ENCODE results near the gene IRX4.

The IRX4 gene

DNA sequence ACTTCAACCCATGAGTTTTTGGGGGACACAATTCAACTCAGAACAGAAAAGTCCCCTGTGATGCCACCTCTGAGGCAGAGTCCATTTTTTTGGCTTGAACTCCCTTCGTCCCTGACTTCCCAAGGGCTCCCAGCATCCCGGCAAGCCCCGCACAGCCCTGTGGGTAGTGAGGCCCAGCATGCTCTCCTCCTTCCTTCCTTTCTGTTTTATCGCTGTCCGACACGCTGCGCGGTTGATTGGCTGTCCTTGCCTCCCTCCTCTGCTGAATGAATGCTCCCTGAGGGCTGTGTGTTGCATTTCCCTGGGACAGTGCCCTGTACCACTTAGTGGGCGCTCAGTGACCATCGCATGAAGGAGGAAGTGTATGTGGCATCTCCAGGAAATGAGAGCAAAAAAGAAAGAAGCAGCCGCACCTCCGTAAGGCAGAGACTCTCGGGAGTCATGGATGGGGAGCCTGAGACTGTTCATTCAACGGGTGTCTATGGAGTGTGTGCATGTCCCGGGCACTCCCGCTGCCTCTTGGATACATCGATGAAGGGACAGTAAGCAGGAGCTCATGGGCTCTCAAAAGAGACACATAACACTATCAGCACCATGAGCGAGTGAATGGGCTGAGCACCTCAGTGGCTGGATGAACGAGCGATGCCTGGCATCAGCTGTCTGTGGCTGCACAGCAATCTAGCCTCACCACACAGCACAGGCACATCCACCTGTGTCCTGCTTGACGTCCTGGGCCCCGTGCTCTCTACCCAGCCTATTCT lies 10.1 kb upstream of the IRX4 start:
- no peak for DNase-seq (ENCODE audit: low read depth, low spot score)

- no peak for DNase-seq (ENCODE audit: low read depth, low spot score)
Measured at GRCh38 chr5:1892211-1892610, 9.5 kb upstream of the IRX4 start.

GRCh38 chr5:1891391-1891790 lies 8.7 kb upstream of the IRX4 start:
- no peak for DNase-seq (ENCODE audit: low read depth, low spot score)

GRCh38 chr5:1890296-1890695 lies 7.6 kb upstream of the IRX4 start:
- no peak for DNase-seq (ENCODE audit: low read depth, low spot score)

- no peak for DNase-seq (ENCODE audit: low read depth, low spot score)
Measured at GRCh38 chr5:1889321-1890065, 6.8 kb upstream of the IRX4 start.

GRCh38 chr5:1888541-1889251 lies 6.0 kb upstream of the IRX4 start:
- DNase-seq (ENCODE audit: low read depth, low spot score) = no peak

DNA sequence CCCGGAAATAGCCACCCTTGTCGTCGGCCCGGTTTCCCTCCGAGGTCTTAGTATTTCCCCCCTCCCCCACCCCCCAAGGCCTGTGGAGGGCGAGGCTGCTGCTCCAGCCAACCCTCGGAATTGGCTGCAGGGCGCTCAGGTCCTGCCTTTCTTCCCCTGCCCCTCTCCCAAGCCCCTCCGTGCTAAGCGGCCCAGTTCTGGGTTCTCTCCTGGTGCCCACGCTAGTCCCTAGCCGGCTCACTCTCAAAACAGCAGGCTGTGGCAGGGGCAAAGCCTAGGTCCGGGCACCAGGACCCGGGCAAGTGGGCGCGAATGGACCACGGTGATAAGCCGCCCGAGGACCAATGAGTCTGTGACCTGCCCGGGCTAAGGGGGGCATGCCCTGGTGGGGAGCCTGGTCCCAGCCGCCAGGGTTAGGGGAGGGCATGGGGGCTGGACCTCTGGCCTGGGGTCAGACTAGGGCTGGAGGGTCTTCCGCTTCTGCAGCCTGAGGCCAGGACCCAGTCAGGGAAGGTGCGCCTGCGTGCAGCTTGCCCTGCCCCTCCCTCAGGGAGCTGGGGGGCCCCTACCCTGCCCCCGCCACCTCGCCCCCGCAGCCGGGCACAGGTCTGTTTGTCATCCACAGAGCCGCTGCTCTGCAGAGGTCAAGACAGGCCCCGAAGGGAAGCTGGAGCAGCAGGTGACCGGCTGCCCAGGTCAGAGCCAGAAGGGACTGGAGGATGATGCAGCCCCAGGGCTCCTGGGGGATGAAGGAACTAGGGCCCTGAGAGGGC lies 5.0 kb upstream of the IRX4 start:
- DNase-seq (ENCODE audit: low read depth, low spot score) = no peak

DNA sequence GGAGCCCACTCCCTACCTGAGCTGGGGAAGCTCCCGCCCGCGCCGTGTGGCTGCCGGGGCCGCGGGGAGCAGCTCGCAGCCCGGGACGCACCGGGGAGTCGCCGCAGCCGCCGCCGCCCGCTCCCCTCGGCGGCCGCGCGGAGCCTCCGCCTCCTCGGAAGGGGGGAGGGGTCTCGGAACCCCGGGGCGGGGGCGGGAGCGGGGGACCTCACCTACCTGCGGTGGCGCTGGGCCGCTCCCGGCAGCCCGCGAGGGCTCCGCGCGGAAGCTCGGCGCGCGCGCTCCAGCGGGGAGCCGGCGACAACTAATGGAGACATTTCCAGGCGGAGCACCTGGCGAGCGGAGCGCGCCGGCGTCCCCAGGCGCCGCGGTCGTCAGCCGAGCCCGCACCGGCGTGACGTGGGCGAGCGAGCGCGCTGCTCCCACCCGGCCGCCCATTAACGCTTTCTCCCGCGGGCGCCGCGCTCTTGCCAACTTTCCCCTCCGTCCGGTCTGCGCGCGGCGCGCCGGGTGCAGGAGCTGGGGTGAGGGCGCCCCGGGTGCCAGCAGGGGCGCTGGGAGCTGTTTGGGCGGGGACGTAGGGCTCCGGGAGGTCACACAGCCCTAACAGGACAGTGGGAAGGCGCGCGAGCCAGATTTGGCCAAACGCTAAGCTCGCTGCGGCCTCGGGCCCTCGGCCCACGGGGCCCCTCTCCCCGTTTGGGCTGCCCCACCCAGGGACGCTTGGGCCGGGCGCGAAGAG lies 4.3 kb upstream of the IRX4 start:
- no peak for DNase-seq (ENCODE audit: low read depth, low spot score)

- DNase-seq (ENCODE audit: low read depth, low spot score) = no peak
Measured at GRCh38 chr5:1885868-1886845, 3.4 kb upstream of the IRX4 start.

DNA sequence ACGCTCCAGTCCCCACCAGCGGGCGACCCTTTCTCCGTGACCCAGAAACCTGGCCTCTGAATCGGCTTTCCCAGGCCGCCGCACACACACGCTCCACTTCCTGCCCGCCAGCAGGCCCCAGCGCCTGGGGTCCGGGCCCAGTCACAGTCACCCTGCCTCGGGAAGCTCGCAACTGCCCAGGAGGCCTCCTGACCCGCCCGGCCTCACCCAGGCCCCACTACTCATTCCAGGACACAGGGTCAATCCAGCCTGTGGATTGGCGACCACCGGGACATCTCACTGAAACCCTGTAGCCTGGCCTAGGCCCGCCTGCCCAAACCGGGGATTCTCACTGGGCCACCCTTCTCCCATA lies 2.7 kb upstream of the IRX4 start:
- no peak for DNase-seq (ENCODE audit: low read depth, low spot score)

GRCh38 chr5:1884678-1885403 lies 2.1 kb upstream of the IRX4 start:
- no peak for DNase-seq (ENCODE audit: low read depth, low spot score)

DNA sequence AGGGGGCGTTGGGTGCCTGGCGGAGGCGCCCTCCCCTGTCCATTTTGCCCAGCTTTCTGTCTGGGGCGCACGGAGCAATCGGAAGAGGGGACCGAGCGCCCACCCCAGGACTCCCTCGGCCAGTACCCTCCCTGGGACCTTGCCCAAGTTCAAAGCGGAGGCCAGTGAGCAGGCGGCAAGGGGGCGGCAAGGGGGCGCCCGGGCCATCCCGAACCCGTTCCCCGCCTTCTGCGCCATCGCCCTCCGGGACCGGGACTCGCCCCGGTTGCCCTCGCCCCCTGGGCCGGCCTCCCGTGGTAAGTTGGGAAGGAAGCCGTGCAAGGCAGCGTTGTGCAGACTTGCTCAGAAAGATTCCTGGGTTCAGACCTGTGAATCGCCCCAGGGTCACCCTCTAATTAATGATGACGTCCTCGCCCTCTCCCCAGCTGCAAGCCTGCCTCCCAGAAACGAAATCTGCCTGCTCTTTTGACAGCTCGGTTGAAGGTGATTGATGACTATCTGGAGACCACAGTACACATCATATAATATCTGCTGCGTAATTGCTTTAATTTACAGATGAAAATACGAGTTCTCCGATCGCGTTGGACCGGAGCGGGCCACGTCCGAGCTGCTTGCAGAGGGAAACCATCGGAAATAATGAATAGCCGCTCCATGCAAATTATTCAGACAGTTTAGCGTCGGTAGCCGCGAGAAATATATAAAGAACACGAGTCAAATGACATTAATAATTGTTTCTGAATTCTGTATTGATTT lies 1.4 kb upstream of the IRX4 start:
- DNase-seq (ENCODE audit: low read depth, low spot score) = no peak

GRCh38 chr5:1883120-1883924 lies 597 bp upstream of the IRX4 start:
- no peak for DNase-seq (ENCODE audit: low read depth, low spot score)

DNA sequence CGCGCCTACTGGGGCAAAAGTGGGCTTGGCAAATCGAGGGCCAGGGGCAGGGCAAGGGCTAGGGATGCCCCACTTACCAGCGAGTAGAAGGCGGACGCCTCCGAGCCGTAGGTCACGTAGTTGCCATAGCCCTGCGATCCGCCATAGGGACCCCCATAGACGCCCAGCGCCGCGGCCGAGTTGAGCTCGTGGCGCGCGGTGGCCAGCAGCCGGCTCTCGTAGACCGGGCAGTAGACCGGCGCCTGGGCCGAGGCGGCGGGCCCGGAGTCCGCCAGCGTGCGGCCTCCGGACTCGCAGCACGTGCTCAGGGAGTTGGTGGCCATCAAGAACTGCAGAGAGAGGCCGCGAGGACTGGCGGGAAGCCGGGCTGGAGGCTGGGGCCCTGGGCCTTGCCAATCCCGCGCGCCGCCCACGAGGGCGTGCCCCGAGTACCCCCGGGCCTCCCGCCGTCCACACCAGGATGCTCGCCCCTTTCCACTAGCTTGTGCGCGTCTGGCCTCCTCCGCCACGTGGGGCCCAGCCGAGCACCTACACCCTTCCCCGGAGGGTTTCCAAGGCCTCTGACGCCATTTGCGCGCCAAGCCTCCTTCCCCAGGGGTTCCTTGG lies 891 bp downstream of the IRX4 start:
- DNase-seq (ENCODE audit: low read depth, low spot score) = no peak

DNA sequence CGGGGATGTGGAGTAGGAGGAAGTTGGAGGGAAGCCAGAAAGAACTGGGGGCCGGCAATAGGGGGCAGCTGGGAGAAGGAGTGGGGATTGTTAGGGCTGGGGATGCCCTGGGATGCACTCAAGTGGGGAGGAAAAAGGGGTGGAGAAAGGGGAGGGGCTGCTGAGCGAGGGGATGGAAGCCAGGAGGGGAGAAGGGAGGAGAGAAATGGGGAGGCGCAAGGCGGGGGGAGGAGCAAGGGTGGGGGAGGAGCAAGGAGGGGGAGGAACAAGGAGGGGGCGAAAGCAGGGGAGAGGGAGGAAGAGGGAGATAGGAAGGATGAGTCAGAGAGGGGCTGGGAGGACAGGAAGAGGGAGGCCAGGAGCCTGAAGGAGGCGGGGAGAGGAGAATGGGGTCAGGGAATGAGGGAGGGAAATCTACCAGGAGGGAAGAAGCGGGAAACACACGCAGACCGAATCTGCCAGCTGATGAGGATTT lies 1.6 kb downstream of the IRX4 start:
- DNase-seq (ENCODE audit: low read depth, low spot score) = no peak

DNA sequence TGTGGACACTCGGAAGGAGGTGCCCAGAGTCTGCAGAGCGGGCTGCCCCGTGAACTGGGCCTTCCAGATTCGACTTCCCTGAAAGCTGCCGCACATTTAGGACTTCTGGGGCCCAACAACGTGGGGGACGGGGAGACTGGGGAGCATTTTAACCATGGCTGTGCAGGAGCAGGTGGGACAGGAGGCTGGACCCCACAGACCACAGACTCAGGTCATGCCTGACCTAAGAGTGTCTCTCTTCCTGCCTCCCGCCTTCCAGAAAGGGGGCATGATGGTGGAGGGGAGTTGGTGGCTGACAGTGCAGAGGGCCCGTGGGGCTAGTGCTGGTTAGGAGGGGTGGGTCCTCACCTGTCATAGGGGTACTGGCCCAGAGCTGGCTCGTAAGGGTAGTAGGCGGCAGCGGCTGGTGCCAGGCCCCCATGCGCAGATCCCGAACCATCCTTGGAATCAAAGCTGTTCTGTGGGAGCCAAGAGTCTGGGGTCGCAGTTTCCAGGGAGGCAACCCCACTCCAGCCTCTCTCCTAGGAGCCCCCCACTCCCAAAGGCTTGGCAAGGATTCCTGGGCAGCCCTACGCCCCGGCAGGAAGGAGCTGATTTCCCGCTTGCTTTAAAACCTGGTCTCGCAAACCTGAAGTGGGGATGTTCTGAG lies 2.2 kb downstream of the IRX4 start:
- no peak for DNase-seq (ENCODE audit: low read depth, low spot score)
